Prostate gland (tissue), 2 donors: ENCODE measurements around the gene HUS1. TPM values are rescaled to one million over a fixed set of nuclear protein-coding genes. Genes with fewer than 3 reads are reported as not detected.

Experiments used
- DNase-seq: peaks from one replicate; pipeline ENCODE4 v3.0.0-alpha.2; 2019; ENCODE audit warnings: low spot score
- H3K27ac ChIP-seq, 2 donors: fragments of 200-600 bp; sonication (generic); 2 replicates each; pipeline ENCODE4 v1.5.1; 2017 to 2019
- H3K27me3 ChIP-seq: fragments of 200-600 bp; sonication (generic); replicated peaks from 2 replicates; pipeline ENCODE4 v1.5.1; 2019; ENCODE audit not compliant: insufficient read depth
- H3K36me3 ChIP-seq, 2 donors: fragments of 200-600 bp; sonication (generic); 1 replicate in 1 of 2; 2 replicates in 1 of 2; pipeline versions ENCODE4 v1.5.1 to v1.8.1; 2017 to 2019
- H3K4me1 ChIP-seq: fragments of 200-600 bp; sonication (generic); replicated peaks from 2 replicates; pipeline ENCODE4 v1.5.1; 2019
- H3K4me3 ChIP-seq, 2 donors: fragments of 200-600 bp; sonication (generic); 2 replicates each; pipeline ENCODE4 v1.5.1; 2017 to 2019
- H3K9me3 ChIP-seq: fragments of 200-600 bp; sonication (generic); 2 replicates; pipeline ENCODE4 v1.5.1; 2017
- POLR2A ChIP-seq: fragments of 450-650 bp; IDR thresholded peaks from one replicate; pipeline ENCODE4 v1.6.1; 2016; ENCODE audit warnings: antibody characterized with exemption, mild to moderate bottlenecking
- POLR2AphosphoS5 ChIP-seq: sonication (generic); formaldehyde crosslinking; IDR thresholded peaks from one replicate; pipeline ENCODE4 v1.6.1; 2017; ENCODE audit warnings: antibody characterized with exemption
- WGBS: methylation state at CpG from one replicate; pipeline ENCODE4 v1.1.5; 2018; 5-methylcytosine and 5-hydroxymethylcytosine counted together
- intact Hi-C: fragments of 100-400 bp; cut with DNase I; formaldehyde crosslinking; loops from one replicate; pipeline ENCODE4 v1.14.2; 2022
- total RNA-seq, 2 donors: library from RNA; depleted of rRNA; stranded (reverse); fragments of >200 nt; gene quantifications; one replicate each; pipeline ENCODE4 v1.1.0, GENCODE V29; 2016
- TF ChIP-seq, protein P1 (sequence below), 4 experiments: fragments of 200-600 bp in 2 of 4; fragments of 450-650 bp in 2 of 4; sonication (generic) in 2 of 4; IDR thresholded peaks; 1 replicate in 3 of 4; 2 replicates in 1 of 4; pipeline ENCODE4 v1.5.1; 2016 to 2019; ENCODE audit warnings: antibody characterized with exemption in 4 of 4, mild to moderate bottlenecking in 2 of 4, moderate library complexity in 2 of 4

Gene HUS1
- total RNA-seq, 2 donors from 2014 or later, result 26.1 to 43.1 TPM

DNA sequence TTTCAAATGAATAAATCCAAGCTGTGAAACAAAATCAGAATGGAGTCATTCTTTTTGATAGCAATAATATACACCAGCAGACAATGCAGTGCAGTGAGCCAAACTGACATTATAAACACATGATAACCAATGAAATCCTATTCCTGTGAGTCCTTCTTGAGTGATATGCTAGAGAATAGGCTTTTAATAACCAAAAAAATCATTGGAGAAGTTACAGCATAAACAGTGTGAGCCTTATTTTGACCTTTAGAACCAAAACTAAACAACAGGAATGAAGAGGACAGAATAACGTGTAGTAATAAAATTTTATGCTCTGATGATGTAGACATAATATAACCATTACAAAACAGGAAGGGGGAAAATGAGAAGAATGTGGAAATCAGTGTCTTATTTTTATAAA lies 8.7 kb downstream of the HUS1 start:
- no peak overlapping the region for H3K4me3 ChIP-seq
- H3K27ac ChIP-seq, result no peak overlapping the region
- no peak for DNase-seq
- no peaks in the 10 kb centered on the region for H3K4me1 ChIP-seq
- no peaks in the 10 kb centered on the region for H3K27me3 ChIP-seq
- intact Hi-C loops, result no loop called here
- 15% methylated on average over 1 of the region's 1 CpG for WGBS
- TF ChIP-seq POLR2A (no peak), POLR2AphosphoS5 (no peak)
- TF ChIP-seq, protein P1, sequence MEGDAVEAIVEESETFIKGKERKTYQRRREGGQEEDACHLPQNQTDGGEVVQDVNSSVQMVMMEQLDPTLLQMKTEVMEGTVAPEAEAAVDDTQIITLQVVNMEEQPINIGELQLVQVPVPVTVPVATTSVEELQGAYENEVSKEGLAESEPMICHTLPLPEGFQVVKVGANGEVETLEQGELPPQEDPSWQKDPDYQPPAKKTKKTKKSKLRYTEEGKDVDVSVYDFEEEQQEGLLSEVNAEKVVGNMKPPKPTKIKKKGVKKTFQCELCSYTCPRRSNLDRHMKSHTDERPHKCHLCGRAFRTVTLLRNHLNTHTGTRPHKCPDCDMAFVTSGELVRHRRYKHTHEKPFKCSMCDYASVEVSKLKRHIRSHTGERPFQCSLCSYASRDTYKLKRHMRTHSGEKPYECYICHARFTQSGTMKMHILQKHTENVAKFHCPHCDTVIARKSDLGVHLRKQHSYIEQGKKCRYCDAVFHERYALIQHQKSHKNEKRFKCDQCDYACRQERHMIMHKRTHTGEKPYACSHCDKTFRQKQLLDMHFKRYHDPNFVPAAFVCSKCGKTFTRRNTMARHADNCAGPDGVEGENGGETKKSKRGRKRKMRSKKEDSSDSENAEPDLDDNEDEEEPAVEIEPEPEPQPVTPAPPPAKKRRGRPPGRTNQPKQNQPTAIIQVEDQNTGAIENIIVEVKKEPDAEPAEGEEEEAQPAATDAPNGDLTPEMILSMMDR (IDR thresholded peaks at IDR 0.05), result no peak
- no peaks in the 10 kb centered on the region for H3K9me3 ChIP-seq
- peaks cover 0 to 14% of the 10 kb centered on the region in 2 donors for H3K36me3 ChIP-seq

DNA sequence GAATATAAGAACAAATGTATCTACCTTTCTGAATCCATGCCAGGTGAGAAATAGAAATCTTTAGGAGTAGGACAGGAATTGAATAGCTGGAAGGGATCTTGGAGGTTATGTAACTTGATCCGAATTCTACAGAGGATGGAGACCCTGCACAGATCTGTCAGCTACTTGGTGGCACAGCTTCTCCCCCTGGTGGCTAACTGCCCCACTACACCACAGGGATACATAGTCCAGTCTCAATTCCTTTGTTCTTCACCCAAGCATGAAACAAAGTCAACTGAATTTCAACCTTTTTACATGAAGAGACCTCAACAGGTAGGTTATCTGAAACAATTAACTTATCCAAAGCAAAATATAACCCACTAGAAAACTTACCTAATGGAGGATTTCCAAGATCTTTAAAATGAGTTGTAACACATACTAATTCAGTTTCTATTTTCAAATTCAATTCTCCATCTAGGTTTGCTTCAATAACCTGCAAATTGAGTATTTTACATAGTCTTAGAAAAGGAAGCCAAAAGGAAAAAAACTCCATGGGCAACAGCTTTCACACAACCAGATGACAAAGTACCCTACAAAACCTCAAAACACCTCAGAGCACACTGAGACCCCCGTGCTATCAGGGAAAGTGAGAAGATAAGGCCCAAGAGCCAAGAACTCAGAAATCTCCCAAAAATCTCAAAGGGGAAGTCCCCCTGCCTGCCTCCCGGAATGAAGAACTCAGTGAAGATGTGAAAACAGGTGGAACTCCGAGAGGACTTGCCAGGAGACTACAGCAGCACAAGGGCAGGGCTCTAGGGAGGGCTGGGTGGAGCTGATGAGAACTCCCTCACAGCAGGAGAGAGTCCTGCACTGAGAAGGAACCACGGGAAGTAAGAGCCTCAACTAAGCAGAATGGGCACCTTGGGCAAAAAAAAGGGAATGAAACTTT lies 10.3 kb downstream of the HUS1 start:
- Histone ChIP-seq H3K27me3 (no peaks in the 10 kb centered on the region), H3K36me3 (peaks cover 0 to 21% of the 10 kb centered on the region in 2 donors), H3K27ac (no peak overlapping the region), H3K4me3 (no peak overlapping the region), H3K4me1 (no peaks in the 10 kb centered on the region), H3K9me3 (no peaks in the 10 kb centered on the region)
- peak; percentile 28 for DNase-seq
- intact Hi-C loops, result no loop called here
- WGBS, result 55% methylated on average over 5 of the region's 5 CpGs
- TF ChIP-seq, protein P1 (IDR thresholded peaks at IDR 0.05), result peak; percentile 37 to 77 (median 68)
- TF ChIP-seq POLR2A, result no peak

DNA sequence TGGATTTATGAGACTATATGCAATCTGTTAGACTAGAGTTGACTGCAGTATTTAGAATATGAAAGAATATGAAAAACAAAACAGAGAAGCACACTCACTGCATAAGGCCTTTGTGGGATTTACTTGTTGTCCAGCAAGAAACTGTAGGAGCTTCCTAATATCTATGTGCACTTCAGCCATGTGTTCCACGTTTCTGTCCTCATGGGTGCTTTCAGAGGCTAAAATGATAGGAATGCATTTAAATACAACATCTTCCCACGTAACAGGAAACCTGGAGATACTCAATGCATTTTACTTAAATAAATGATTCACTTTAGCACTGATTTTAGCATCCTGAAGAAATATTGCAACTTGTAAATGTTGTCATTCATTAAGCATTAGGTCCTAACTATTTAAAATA lies 11.7 kb downstream of the HUS1 start:
- Histone ChIP-seq H3K27me3 (no peaks in the 10 kb centered on the region), H3K4me1 (no peaks in the 10 kb centered on the region), H3K4me3 (no peak overlapping the region), H3K9me3 (no peaks in the 10 kb centered on the region), H3K36me3 (peaks cover 0 to 21% of the 10 kb centered on the region in 2 donors), H3K27ac (no peak overlapping the region)
- 85% methylated on average over 2 of the region's 2 CpGs for WGBS
- intact Hi-C loops, result no loop called here
- no peak for DNase-seq
- TF ChIP-seq POLR2A (no peak), POLR2AphosphoS5 (no peak)
- TF ChIP-seq, protein P1 (IDR thresholded peaks at IDR 0.05), result no peak

DNA sequence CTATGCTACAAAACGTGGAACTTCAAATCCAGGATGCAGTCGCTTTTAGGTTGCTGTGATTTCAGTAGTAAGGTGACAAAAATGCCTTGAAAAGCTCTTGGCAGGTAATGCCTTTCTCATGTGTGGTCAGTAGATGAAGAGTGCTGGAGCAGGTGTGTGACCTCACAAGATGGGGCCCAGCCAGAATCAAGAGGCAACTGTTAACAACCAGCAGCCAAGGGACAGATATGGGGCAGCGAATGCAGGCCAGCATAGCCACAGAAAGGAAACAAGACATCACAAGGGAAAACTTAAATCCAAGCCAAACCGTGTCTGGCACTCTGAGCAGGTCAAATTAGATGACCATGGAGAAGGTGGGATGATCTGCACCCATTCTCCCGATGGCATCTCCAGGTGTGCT lies 12.3 kb downstream of the HUS1 start:
- TF ChIP-seq POLR2A, result no peak
- TF ChIP-seq, protein P1 (IDR thresholded peaks at IDR 0.05), result no peak
- TF ChIP-seq POLR2AphosphoS5, result no peak
- H3K27ac ChIP-seq, result no peak overlapping the region
- H3K9me3 ChIP-seq, result no peaks in the 10 kb centered on the region
- WGBS, result 94% methylated on average over 5 of the region's 5 CpGs
- H3K4me1 ChIP-seq, result no peaks in the 10 kb centered on the region
- no peak for DNase-seq
- intact Hi-C loops, result no loop called here
- no peak overlapping the region for H3K4me3 ChIP-seq
- H3K27me3 ChIP-seq, result no peaks in the 10 kb centered on the region
- H3K36me3 ChIP-seq, result peaks cover 0 to 21% of the 10 kb centered on the region in 2 donors

DNA sequence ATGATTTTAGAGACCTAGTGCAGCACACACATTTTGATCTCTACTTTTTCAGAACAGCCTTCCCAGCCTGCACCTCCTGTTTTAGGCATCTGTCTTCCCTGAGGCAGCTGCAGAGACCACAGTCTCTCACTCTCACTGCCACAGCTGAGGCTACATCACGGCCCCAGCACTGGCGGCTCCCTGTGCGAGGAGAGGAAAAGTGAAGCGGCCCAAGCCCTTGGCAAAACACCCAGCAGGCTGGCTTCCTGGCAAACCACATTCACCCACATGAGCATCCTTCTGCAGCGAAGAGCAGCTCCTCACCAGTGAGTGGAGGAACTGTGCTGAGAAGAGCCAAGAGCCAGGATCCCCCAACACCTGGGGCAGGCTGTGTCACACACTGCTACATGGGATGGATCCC lies 14.0 kb downstream of the HUS1 start:
- TF ChIP-seq POLR2AphosphoS5 (no peak), POLR2A (no peak)
- TF ChIP-seq, protein P1 (IDR thresholded peaks at IDR 0.05), result no peak
- intact Hi-C loops, result no loop called here
- 77% methylated on average over 5 of the region's 5 CpGs for WGBS

More for the DNA sequence above, 14.0 kb downstream of the HUS1 start:
- peaks cover 0 to 21% of the 10 kb centered on the region in 2 donors for H3K36me3 ChIP-seq
- H3K9me3 ChIP-seq, result no peaks in the 10 kb centered on the region
- H3K27ac ChIP-seq, result no peak overlapping the region
- no peaks in the 10 kb centered on the region for H3K27me3 ChIP-seq
- H3K4me3 ChIP-seq, result no peak overlapping the region
- H3K4me1 ChIP-seq, result no peaks in the 10 kb centered on the region
- no peak for DNase-seq
